NCI-H2171 treated with DMSO at 0.1 percent for 48 hours (cell line): ENCODE results near the gene ENPP7.

Experiments used
- DNase-seq: peaks from one replicate; lab custom pipeline; 2025; lab: John Stamatoyannopoulos, UW

Gene ENPP7

DNA sequence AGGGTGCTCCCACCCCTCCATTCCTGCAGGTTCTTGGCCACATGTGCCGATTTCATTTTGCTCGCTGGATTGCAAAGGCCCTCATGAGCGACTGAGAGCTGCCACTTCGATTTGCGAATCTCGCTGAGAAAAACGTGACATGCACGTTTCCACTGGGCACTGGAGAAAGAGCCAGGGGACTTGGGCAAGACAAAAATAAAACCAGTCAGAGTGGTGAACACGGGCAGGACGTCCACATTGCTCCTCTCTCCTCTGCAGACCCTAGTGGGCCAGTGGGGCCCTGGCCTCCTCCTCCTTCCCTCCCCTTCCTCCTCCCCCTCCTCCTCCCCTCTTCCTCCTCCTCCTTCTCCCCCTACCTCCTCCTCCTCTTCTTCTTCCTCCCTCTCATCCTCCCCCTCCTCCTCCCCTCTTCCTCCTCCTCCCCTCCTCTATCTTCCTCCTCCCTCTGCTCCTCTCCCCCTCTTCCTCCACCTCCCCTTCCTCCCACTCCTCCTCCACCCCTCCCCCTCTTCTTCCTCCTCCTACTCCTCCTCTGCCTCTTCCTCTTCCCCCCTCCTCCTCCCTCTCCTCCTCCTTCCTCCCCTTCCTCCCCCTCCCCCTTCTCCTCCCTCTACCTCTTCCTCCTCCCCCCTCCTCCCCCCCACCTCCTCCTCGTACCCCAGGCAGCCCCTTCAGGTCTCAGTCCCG lies 28.1 kb upstream of the ENPP7 start:
- no peak for DNase-seq

DNA sequence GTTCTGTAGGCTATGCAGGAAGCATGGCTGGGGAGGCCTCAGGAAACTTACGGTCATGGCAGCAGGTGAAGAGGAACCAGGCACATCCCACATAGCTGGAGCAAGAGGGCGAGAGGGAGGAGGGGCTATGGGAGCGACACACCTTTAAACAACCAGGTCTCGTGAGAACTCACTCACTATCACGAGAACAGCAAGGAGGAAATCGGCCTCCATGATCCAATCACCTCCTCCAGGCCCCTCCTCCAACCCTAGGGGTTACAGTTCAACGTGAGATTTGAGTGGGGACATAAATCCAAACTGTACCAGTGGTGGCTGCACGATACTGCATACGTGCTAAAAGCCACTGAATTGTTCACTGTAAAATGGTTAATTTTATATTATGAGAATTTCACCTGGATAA lies 26.1 kb upstream of the ENPP7 start:
- DNase-seq = no peak

DNA sequence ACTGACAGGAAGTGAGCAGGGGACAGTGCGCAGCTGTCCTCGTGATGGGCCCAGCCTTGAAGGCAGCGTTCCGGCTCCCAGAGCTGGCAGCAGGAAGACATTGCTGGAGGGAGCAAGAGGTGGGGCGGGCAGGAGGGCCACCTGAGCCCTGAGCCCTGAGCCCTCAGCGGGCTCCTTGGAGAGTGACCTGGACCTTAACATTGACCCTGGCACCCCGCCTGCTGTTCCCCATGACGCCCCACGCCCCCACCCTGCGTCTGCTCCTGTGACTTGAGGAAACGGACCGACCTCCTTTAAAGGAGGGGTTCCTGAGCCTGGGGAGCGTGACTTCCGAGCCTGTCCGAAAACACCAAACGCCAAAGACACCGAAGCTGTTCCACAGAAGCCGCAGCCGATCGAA lies 25.1 kb upstream of the ENPP7 start:
- no peak for DNase-seq

- DNase-seq = peak; percentile 93
Measured at GRCh38 chr17:79706931-79707850, 23.6 kb upstream of the ENPP7 start.

DNA sequence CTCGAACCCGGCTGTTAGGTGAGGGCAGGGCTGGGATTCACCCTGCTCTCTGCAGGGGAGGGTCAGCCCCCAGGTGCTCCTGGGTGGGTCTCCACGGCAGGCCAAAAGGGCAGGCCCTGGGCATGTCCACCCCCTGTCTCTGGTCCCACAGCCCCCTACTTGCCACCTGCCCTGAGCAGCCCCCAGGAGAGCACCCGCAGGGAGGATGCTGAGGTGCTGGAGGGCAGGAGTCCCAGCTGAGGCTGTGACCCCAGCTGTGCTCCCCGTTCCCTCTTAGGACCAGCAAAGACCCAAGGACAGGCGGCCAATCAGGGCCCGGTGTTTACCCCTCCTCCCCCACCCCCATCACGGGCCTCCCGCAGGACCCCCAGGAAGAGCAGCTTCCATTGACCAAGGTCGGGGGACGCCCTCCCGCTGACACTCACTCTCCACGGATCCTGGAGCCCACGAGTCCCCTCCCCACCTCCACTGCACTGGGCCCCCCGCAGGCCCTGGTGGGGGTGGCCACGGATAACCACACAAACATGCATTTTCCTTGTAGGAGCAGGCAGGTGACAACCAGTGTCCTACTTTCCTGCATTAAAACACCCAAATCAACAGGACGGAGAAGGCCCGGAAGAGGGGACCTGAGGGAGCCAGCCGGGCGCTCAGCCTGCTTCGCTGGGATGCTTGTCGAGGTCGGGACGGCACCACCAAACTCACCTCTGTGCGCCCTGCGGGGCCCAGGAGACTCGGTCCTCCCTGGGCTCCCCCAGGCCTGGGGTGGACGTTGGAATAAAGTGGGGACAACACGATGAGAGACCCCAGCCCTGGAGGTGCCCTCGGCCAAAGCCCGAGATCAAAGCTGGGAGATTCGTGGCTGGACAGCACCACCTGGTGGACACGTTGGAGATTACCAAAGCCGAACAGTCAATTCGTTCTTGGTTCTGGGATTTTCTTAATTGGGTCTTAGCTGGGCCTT lies 22.5 kb upstream of the ENPP7 start:
- peak; percentile 57 for DNase-seq

- no peak for DNase-seq
Measured at GRCh38 chr17:79711715-79712305, 18.9 kb upstream of the ENPP7 start.

GRCh38 chr17:79713391-79713790 lies 17.4 kb upstream of the ENPP7 start:
- no peak for DNase-seq

GRCh38 chr17:79714176-79715097 lies 16.3 kb upstream of the ENPP7 start:
- no peak for DNase-seq

DNA sequence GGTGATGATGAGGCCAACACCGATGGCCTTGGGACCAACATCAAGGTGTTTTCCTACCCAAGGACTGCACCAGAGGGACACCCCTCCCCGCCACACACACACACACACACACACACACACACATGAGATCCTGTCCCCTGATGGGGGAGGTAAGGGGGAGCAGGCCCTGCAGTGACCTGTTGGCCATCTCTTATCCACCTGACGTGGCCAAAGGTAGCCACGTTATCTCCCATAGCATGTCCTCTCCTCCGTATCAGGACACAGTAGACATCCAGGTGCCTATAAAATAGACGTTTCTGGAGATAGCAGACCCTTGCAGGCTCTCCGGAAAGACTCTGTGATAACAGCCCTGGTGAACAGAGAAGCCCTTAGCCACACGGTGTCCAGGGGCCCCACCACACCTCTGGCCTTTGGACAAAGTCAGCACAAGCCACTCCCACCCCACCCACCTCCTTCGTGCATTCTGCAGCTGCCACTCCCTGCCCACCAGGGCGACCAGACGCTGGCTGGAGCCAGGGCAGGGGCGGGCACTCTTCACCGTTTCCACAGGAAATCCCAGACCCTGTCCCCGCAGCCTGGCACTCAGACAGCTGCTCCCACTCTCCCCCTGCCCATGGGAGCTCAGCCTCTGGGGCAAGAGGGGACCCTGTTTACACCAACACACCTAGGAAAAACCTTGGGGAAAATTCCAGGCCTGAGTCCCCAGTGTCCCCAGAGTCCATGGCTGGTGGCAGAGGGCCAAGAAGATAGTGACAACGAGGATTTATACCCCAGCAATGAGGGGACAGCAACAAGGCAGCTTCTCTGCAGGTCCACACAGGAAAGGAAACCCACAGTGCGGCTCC lies 15.4 kb upstream of the ENPP7 start:
- DNase-seq = no peak

GRCh38 chr17:79715943-79716797 lies 14.6 kb upstream of the ENPP7 start:
- DNase-seq = no peak

DNA sequence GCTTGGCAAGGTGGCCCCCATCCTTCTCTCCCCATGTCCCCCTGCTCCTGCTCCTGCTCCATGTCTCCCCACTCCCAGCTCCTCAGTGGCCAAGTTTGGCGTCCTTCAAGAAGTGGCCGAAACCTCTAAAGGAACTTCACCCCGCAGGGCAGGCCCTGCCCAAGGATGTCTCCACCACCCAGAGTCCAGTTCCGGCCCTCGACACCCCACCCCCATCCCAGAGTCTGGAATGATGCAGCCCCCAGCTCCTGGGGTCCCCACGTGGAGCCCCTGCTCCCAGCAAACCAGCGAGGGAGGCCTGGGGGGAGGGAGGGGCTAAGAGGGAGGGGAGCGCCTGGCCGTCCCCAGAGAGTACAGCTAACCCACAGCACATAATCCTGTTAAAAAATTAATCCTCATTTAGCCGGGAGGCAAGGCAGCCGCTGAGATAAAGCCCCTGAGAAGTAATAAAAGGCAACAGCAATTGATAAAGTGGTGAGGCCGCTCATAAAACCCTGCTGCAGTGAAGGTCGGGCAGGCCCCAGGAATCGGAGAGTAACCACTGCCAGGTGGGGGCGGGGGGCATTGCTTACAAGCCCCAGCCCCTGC lies 9.9 kb upstream of the ENPP7 start:
- no peak for DNase-seq

GRCh38 chr17:79721993-79722671 lies 8.6 kb upstream of the ENPP7 start:
- DNase-seq = peak; percentile 11

GRCh38 chr17:79722787-79723186 lies 8.0 kb upstream of the ENPP7 start:
- DNase-seq = no peak

DNA sequence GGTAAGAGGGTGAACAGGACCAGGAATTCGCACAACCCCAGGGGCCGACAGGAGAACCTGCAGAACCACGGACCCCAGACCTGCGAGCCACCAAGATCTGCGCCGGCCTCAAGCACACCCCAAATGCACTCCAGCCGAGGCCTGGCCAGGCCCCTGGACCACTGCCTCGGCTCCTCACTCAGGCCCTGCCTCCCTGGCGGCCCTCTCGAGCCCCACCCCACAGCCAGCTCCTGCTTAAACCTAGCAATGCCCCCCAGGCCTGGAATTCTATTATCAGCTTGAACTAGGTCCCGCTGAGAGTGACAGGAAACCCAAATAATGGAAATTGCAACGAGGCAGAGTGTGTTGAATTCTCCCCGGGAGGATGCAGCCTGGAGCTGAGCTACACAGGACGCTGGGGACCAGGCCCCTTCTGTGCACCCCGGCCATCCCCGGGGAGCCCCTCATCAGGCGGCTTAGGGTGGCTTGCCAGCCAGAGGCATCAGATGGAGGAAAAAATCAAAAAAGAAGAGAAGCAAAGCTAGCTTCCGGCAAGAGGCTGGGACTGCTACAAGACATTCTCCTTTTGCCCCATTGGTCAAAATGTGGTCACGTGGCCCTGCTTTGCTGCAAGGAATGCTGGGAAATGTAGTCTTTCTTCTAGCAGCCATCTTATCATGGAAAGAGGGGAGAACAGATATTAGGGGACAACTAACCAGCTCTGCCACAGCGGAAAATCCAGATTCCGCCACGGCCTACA lies 2.4 kb upstream of the ENPP7 start:
- peak; percentile 92 for DNase-seq

- no peak for DNase-seq
Measured at GRCh38 chr17:79728908-79729471, 1.8 kb upstream of the ENPP7 start.

DNA sequence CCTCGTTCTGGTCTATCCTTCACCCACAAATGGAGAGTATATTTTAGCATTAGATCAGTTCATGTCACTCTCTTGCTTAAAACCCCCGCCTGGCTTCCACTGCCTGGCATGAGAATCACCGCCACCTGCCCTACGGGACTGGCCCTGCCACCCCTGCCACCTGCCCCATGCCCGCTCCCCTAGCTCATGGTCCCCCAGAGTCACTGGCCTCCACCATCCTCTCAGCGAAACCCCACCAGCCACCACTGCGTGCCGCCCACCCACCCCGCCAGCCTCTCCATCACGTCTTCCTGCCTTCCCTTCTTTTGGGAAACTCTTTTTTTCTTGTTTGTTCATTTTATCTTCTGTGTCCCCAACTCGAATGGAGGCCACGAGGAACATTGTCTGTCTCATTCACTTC lies 982 bp upstream of the ENPP7 start:
- DNase-seq = no peak

DNA sequence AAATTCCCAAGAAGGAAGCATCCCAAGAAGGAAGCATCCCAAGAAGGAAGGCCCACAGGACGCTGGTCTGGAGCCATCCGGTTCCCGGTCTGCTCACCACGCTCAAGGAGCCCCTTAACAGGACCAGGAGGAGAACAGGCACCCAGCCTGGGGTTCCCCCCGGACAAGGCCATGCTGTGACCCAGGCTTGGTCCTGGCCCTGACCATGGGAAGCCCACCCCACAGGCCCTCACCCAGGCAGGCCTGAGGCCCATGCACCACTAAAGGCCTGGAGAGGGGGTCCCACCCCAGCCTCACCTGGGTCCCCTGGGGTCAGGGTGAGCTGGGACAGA lies 340 bp upstream of the ENPP7 start:
- DNase-seq = no peak
